SK-MEL-5 (cell line): ENCODE results near the gene CPXM2. TPM values are rescaled to one million over a fixed set of nuclear protein-coding genes. Genes with fewer than 3 reads are reported as not detected.

Source experiments
- DNase-seq: peaks from one replicate; pipeline ENCODE4 v3.0.0-alpha.2; 2016; ENCODE audit warnings: low read depth, low spot score
- in situ Hi-C: cut with HindIII; loops from 2 replicates; pipeline ENCODE4 v1.10.0; 2016; ENCODE audit warnings: low sequenced_read_pairs, high pct_unique_total_duplicates, low pct_unique_long_range_greater_than_20kb
- total RNA-seq: library from RNA; depleted of rRNA; stranded (reverse); fragments of >200 nt; shearing (Covaris generic); gene quantifications from 2 replicates; pipeline ENCODE4 v1.2.3, GENCODE V29; 2014

The CPXM2 gene
- total RNA-seq, 1 experiment from 2014 or later: 1.2 TPM

- in situ Hi-C loops: no loop called here
- no peak for DNase-seq
Observed at GRCh38 chr10:123792248-123792978, 99.2 kb downstream of the CPXM2 start.

- no peak for DNase-seq
- in situ Hi-C loops: no loop called here
Observed at GRCh38 chr10:123790132-123790885, 101.3 kb downstream of the CPXM2 start.

- DNase-seq: no peak
- in situ Hi-C loops: no loop called here
Observed at GRCh38 chr10:123788981-123789380, 102.6 kb downstream of the CPXM2 start.

- DNase-seq: no peak
- in situ Hi-C loops: no loop called here
Observed at GRCh38 chr10:123787566-123787965, 104.0 kb downstream of the CPXM2 start.

- in situ Hi-C loops: no loop called here
- no peak for DNase-seq
Observed at GRCh38 chr10:123786896-123787295, 104.7 kb downstream of the CPXM2 start.

- no peak for DNase-seq
- in situ Hi-C loops: no loop called here
Observed at GRCh38 chr10:123786306-123786705, 105.3 kb downstream of the CPXM2 start.

GRCh38 chr10:123784646-123785045 lies 107.0 kb downstream of the CPXM2 start:
- no peak for DNase-seq
- in situ Hi-C loops: no loop called here

GRCh38 chr10:123784216-123784615 lies 107.4 kb downstream of the CPXM2 start:
- DNase-seq: no peak
- in situ Hi-C loops: no loop called here

- in situ Hi-C loops: no loop called here
- peak; percentile 15 for DNase-seq
Observed at GRCh38 chr10:123783296-123783695, 108.3 kb downstream of the CPXM2 start.

GRCh38 chr10:123782549-123782948 lies 109.1 kb downstream of the CPXM2 start:
- in situ Hi-C loops: no loop called here
- no peak for DNase-seq

GRCh38 chr10:123781956-123782500 lies 109.6 kb downstream of the CPXM2 start:
- in situ Hi-C loops: no loop called here
- DNase-seq: peak; percentile 10

- DNase-seq: no peak
Observed at GRCh38 chr10:123781324-123781900, 110.2 kb downstream of the CPXM2 start.

GRCh38 chr10:123778719-123779517 lies 112.7 kb downstream of the CPXM2 start:
- in situ Hi-C loops: no loop called here

More at GRCh38 chr10:123781324-123781900, 110.2 kb downstream of the CPXM2 start:
- in situ Hi-C loops: no loop called here

GRCh38 chr10:123777881-123778280 lies 113.7 kb downstream of the CPXM2 start:
- no peak for DNase-seq
- in situ Hi-C loops: no loop called here

More at GRCh38 chr10:123778719-123779517, 112.7 kb downstream of the CPXM2 start:
- no peak for DNase-seq

- no peak for DNase-seq
- in situ Hi-C loops: no loop called here
Observed at GRCh38 chr10:123774132-123774742, 117.4 kb downstream of the CPXM2 start.

- DNase-seq: no peak
- in situ Hi-C loops: no loop called here
Observed at GRCh38 chr10:123772645-123773508, 118.7 kb downstream of the CPXM2 start.
